Suprapubic skin (tissue), 4 donors: ENCODE results near the gene RAD50. TPM values are rescaled to one million over a fixed set of nuclear protein-coding genes. Genes with fewer than 3 reads are reported as not detected.

Source experiments
- DNase-seq, 2 donors: peaks; one replicate each; pipeline ENCODE4 v3.0.0-alpha.2; 2019; ENCODE audit warnings: low spot score in 2 of 2
- H3K27ac ChIP-seq: fragments of 200-600 bp; sonication (generic); one replicate; pipeline ENCODE4 v1.5.1; 2019
- H3K27me3 ChIP-seq: fragments of 200-600 bp; sonication (generic); one replicate; pipeline ENCODE4 v1.5.1; 2019
- H3K36me3 ChIP-seq: fragments of 200-600 bp; sonication (generic); one replicate; pipeline ENCODE4 v1.5.1; 2019
- H3K4me1 ChIP-seq: fragments of 200-600 bp; sonication (generic); one replicate; pipeline ENCODE4 v1.5.1; 2019
- H3K4me3 ChIP-seq: fragments of 200-600 bp; sonication (generic); one replicate; pipeline ENCODE4 v1.5.1; 2019; ENCODE audit warnings: mild to moderate bottlenecking
- H3K9me3 ChIP-seq: fragments of 200-600 bp; sonication (generic); one replicate; pipeline ENCODE4 v1.5.1; 2019
- CTCF ChIP-seq, 2 donors: fragments of 200-600 bp in 1 of 2; fragments of 450-650 bp in 1 of 2; sonication (generic) in 1 of 2; IDR thresholded peaks; one replicate each; pipeline ENCODE4 v1.5.1; 2016 to 2019; ENCODE audit warnings: antibody characterized with exemption in 2 of 2, mild to moderate bottlenecking in 1 of 2, moderate library complexity in 1 of 2
- EP300 ChIP-seq: sonication (generic); formaldehyde crosslinking; IDR thresholded peaks from one replicate; pipeline ENCODE4 v1.6.1; 2017; ENCODE audit warnings: antibody characterized with exemption
- POLR2A ChIP-seq, 2 donors: fragments of 450-650 bp; IDR thresholded peaks; one replicate each; pipeline ENCODE4 v1.6.1; 2017; ENCODE audit warnings: antibody characterized with exemption in 2 of 2, mild to moderate bottlenecking in 2 of 2, moderate library complexity in 2 of 2
- POLR2AphosphoS5 ChIP-seq, 3 donors: sonication (generic); formaldehyde crosslinking; IDR thresholded peaks; one replicate each; pipeline ENCODE4 v1.6.1; 2017; ENCODE audit warnings: antibody characterized with exemption in 3 of 3
- WGBS: methylation state at CpG from one replicate; pipeline ENCODE4 v1.1.5; 2018; 5-methylcytosine and 5-hydroxymethylcytosine counted together
- total RNA-seq, 4 donors: library from RNA; depleted of rRNA; stranded (reverse); fragments of >200 nt; gene quantifications; one replicate each; pipeline ENCODE4 v1.1.0, GENCODE V29; 2016

Gene RAD50
- total RNA-seq, 4 donors from 2014 or later = 17.3 to 53.4 (median 32.5) TPM

GRCh38 chr5:132639706-132640130, 82.9 kb downstream of the RAD50 start:
- H3K36me3 ChIP-seq = peaks cover 72% of the 10 kb centered on the region
- 77% methylated on average over 2 of the region's 2 CpGs for WGBS

GRCh38 chr5:132640613-132641012, 83.8 kb downstream of the RAD50 start:
- TF ChIP-seq POLR2AphosphoS5 (IDR thresholded peaks at IDR 0.05) (no peak), EP300 (no peak), CTCF (IDR thresholded peaks at IDR 0.05) (no peak), POLR2A (IDR thresholded peaks at IDR 0.05) (no peak)
- no peak overlapping the region for H3K4me3 ChIP-seq
- WGBS = 92% methylated on average over 4 of the region's 4 CpGs
- peaks cover 69% of the 10 kb centered on the region for H3K36me3 ChIP-seq
- no peak overlapping the region for H3K27ac ChIP-seq
- H3K4me1 ChIP-seq = no peaks in the 10 kb centered on the region
- no peaks in the 10 kb centered on the region for H3K27me3 ChIP-seq
- H3K9me3 ChIP-seq = no peaks in the 10 kb centered on the region
- DNase-seq = no peak

More at GRCh38 chr5:132639706-132640130, 82.9 kb downstream of the RAD50 start:
- DNase-seq = no peak
- Histone ChIP-seq H3K27me3 (no peaks in the 10 kb centered on the region), H3K4me1 (no peaks in the 10 kb centered on the region), H3K4me3 (no peak overlapping the region), H3K27ac (no peak overlapping the region), H3K9me3 (no peaks in the 10 kb centered on the region)
- TF ChIP-seq CTCF (IDR thresholded peaks at IDR 0.05) (no peak), EP300 (no peak), POLR2AphosphoS5 (IDR thresholded peaks at IDR 0.05) (no peak), POLR2A (IDR thresholded peaks at IDR 0.05) (no peak)

- Histone ChIP-seq H3K27ac (no peak overlapping the region), H3K27me3 (no peaks in the 10 kb centered on the region), H3K4me1 (no peaks in the 10 kb centered on the region), H3K36me3 (peaks cover 64% of the 10 kb centered on the region), H3K4me3 (no peak overlapping the region), H3K9me3 (no peaks in the 10 kb centered on the region)
- DNase-seq = no peak
- 93% methylated on average over 3 of the region's 3 CpGs for WGBS
- TF ChIP-seq EP300 (no peak), POLR2A (IDR thresholded peaks at IDR 0.05) (no peak), POLR2AphosphoS5 (IDR thresholded peaks at IDR 0.05) (no peak), CTCF (IDR thresholded peaks at IDR 0.05) (no peak)
These were observed 84.5 kb downstream of the RAD50 start for GRCh38 chr5:132641241-132641723.

- no peak for DNase-seq
- Histone ChIP-seq H3K9me3 (no peaks in the 10 kb centered on the region), H3K4me1 (no peaks in the 10 kb centered on the region), H3K4me3 (no peak overlapping the region), H3K27me3 (no peaks in the 10 kb centered on the region), H3K36me3 (peaks cover 64% of the 10 kb centered on the region), H3K27ac (no peak overlapping the region)
- no peak for TF ChIP-seq CTCF (IDR thresholded peaks at IDR 0.05)
- WGBS = 98% methylated on average over 3 of the region's 3 CpGs
These were observed 85.1 kb downstream of the RAD50 start for GRCh38 chr5:132641841-132642240.

GRCh38 chr5:132644177-132644576, 87.4 kb downstream of the RAD50 start:
- Histone ChIP-seq H3K4me3 (no peak overlapping the region), H3K36me3 (peaks cover 42% of the 10 kb centered on the region), H3K27ac (no peak overlapping the region), H3K9me3 (no peaks in the 10 kb centered on the region), H3K4me1 (no peaks in the 10 kb centered on the region), H3K27me3 (no peaks in the 10 kb centered on the region)
- TF ChIP-seq EP300 (no peak), CTCF (IDR thresholded peaks at IDR 0.05) (no peak), POLR2AphosphoS5 (IDR thresholded peaks at IDR 0.05) (no peak), POLR2A (IDR thresholded peaks at IDR 0.05) (no peak)
- DNase-seq = no peak
